Pancreas (tissue), 10 donors: ENCODE results near the gene RHBDL2. TPM values are rescaled to one million over a fixed set of nuclear protein-coding genes. Genes with fewer than 3 reads are reported as not detected.

Experiments used
- ATAC-seq, 4 donors: fragments of 200-7000 bp; cut with Tn5 transposase; one replicate each; pipeline versions ENCODE4 v1.8.0 to v1.9.1; 2020; ENCODE audit warnings: mild to moderate bottlenecking in 4 of 4, moderate library complexity in 4 of 4
- DNase-seq, 6 donors: peaks; one replicate each; pipeline ENCODE4 v3.0.0-alpha.2; 2020
- FAIRE-seq: peaks from 2 replicates; lab custom pipeline; 2012; peaks lifted over from hg19 to GRCh38; lab: Jason Lieb, UNC
- H3K27ac ChIP-seq, 4 donors: fragments of 200-600 bp; sonication (generic); 1 replicate in 3 of 4; 2 replicates in 1 of 4; pipeline versions ENCODE4 v1.5.0 to v1.8.0; 2020
- H3K27me3 ChIP-seq, 4 donors: fragments of 200-600 bp; one replicate each; pipeline ENCODE4 v1.8.0; 2021
- H3K36me3 ChIP-seq, 3 donors: fragments of 200-600 bp; sonication (generic) in 1 of 3; one replicate each; pipeline versions ENCODE4 v1.5.0 to v1.8.0; 2020 to 2021
- H3K4me1 ChIP-seq, 3 donors: fragments of 200-600 bp; one replicate each; pipeline ENCODE4 v1.8.0; 2021
- H3K4me3 ChIP-seq, 4 donors: fragments of 200-600 bp; sonication (generic) in 2 of 4; one replicate each; pipeline versions ENCODE4 v1.5.0 to v1.8.0; 2020 to 2021
- H3K9me3 ChIP-seq, 4 donors: fragments of 200-600 bp; one replicate each; pipeline ENCODE4 v1.8.0; 2021
- CTCF ChIP-seq, 4 donors: fragments of 200-600 bp; sonication (generic) in 3 of 4; IDR thresholded peaks; one replicate each; pipeline versions ENCODE4 v1.5.0 to v1.8.0; 2021; ENCODE audit warnings: antibody characterized with exemption in 4 of 4
- WGBS, 2 donors: extraction: QIAGEN DNeasy Blood & Tissue Kit; methylation state at CpG; one replicate each; pipeline ENCODE4 v1.1.7; 2013; 5-methylcytosine and 5-hydroxymethylcytosine counted together
- intact Hi-C, 3 donors: fragments of 100-400 bp; cut with DNase I; formaldehyde crosslinking; loops; one replicate each; pipeline versions ENCODE4 v1.11.1 to v1.14.2; 2022
- polyA plus RNA-seq, 2 donors: library from polyadenylated mRNA; stranded (reverse); fragments of 200-250 nt; gene quantifications; one replicate each; pipeline ENCODE4 v1.2.3, GENCODE V29; 2013
- total RNA-seq, 6 donors: library from RNA; stranded (reverse); fragmentation: NEBNext Ultra II Directional in 4 of 6; extraction: Animal tissue kit (Norgen Biotek cat#: 25700) in 4 of 6; gene quantifications; one replicate each; pipeline versions ENCODE4 v1.2.1 to v1.2.4, GENCODE V29; 2021 to 2023
- donor health status: healthy with polysubstance abuse.
- donor health status: DM: no; HTN: no; CAD: no; lungs with moderate emphysema.
- donor health status: DM: no; HTN: no; CAD: no.
- donor health status: control.
- donor health status: control.
- donor health status: Bipolar disorder and iron deficiency.
- donor health status: DM: yes; HTN: yes; CAD: no.
- donor health status: DM: no; HTN: no; CAD: no.
- donor health status: DM: no; HTN: no; CAD: no.
- donor health status: DM: yes; HTN: yes; CAD: no.

Gene RHBDL2
- total and polyA plus RNA-seq, 8 donors, result 0.05 to 1.9 (median 0.39) TPM

GRCh38 chr1:38859561-38860453 lies 81.8 kb downstream of the RHBDL2 start, which contains the start of gene RRAGC:
RRAGC (minus strand) TSS chr1:38859772; CDS start chr1:38859646, 126 bp downstream.
- intact Hi-C loops, result no loop called here
- ATAC-seq (peak; percentile 95 to 97 (median 97)), DNase-seq (peak; percentile 99 to 100 (median 99)), FAIRE-seq (no peak)
- Histone ChIP-seq H3K36me3 (no peaks in the 10 kb centered on the region), H3K4me3 (peak within 1 kb of the TSS; percentile 89 to 97 (median 93)), H3K4me1 (peaks cover 0 to 19% (median 8%) of the 10 kb centered on the region in 3 donors), H3K27ac (peak within 1 kb of the TSS; percentile 70 to 87 (median 86)), H3K9me3 (no peaks in the 10 kb centered on the region), H3K27me3 (no peaks in the 10 kb centered on the region)
- TF ChIP-seq CTCF (IDR thresholded peaks at IDR 0.05), result no peak
- WGBS, 2 donors, result 0 to 1% methylated on average over 56 to 69 of the region's 70 CpGs

GRCh38 chr1:38858833-38859560 lies 82.6 kb downstream of the RHBDL2 start:
- intact Hi-C loops, result no loop called here
- no peak for TF ChIP-seq CTCF (IDR thresholded peaks at IDR 0.05)
- Histone ChIP-seq H3K27ac (peak overlapping the region; percentile 70 to 87 (median 86)), H3K27me3 (no peaks in the 10 kb centered on the region), H3K36me3 (no peaks in the 10 kb centered on the region), H3K9me3 (no peaks in the 10 kb centered on the region), H3K4me1 (peaks cover 0 to 19% (median 8%) of the 10 kb centered on the region in 3 donors), H3K4me3 (peak overlapping the region; percentile 89 to 97 (median 93))
- ATAC-seq (peak; percentile 38 to 60 (median 50)), DNase-seq (peak; percentile 57 to 86 (median 69)), FAIRE-seq (no peak)
- 1% methylated on average over 21 to 51 of the region's 51 CpGs for WGBS, 2 donors

- no peak overlapping the region for H3K27ac ChIP-seq
These were observed 88.8 kb downstream of the RHBDL2 start for GRCh38 chr1:38852780-38853179.

GRCh38 chr1:38848071-38848470 lies 93.6 kb downstream of the RHBDL2 start:
- ATAC-seq (peak in 1 of 4 donors; percentile 32), DNase-seq (no peak), FAIRE-seq (no peak)
- Histone ChIP-seq H3K36me3 (peaks cover 0 to 42% (median 0%) of the 10 kb centered on the region in 3 donors), H3K4me3 (no peak overlapping the region), H3K4me1 (no peaks in the 10 kb centered on the region), H3K9me3 (no peaks in the 10 kb centered on the region), H3K27me3 (no peaks in the 10 kb centered on the region), H3K27ac (no peak overlapping the region)
- 85 to 88% methylated on average over 1 of the region's 1 CpG for WGBS, 2 donors
- intact Hi-C loops, result no loop called here
- TF ChIP-seq CTCF (IDR thresholded peaks at IDR 0.05), result no peak

More at GRCh38 chr1:38852780-38853179, 88.8 kb downstream of the RHBDL2 start:
- no peaks in the 10 kb centered on the region for H3K9me3 ChIP-seq
- no peak for TF ChIP-seq CTCF (IDR thresholded peaks at IDR 0.05)
- intact Hi-C loops, result no loop called here
- H3K36me3 ChIP-seq, result peaks cover 0 to 38% (median 0%) of the 10 kb centered on the region in 3 donors
- peaks cover 0 to 12% (median 3%) of the 10 kb centered on the region in 3 donors for H3K4me1 ChIP-seq
- ATAC-seq (no peak), DNase-seq (no peak), FAIRE-seq (no peak)
- 84 to 86% methylated on average over 4 of the region's 4 CpGs for WGBS, 2 donors
- no peaks in the 10 kb centered on the region for H3K27me3 ChIP-seq
- H3K4me3 ChIP-seq, result no peak overlapping the region
